HG03175 (cell line): ENCODE measurements around the gene HDAC4.

Source experiments
- ATAC-seq: cut with Tn5 transposase; IDR thresholded peaks from one replicate; pipeline ENCODE4 v1.9.1; 2021; ENCODE audit warnings: mild to moderate bottlenecking, moderate library complexity; ENCODE audit not compliant: unreplicated experiment

Gene HDAC4

GRCh38 chr2:239244625-239245024, 156.2 kb downstream of the HDAC4 start:
- no peak for ATAC-seq

DNA sequence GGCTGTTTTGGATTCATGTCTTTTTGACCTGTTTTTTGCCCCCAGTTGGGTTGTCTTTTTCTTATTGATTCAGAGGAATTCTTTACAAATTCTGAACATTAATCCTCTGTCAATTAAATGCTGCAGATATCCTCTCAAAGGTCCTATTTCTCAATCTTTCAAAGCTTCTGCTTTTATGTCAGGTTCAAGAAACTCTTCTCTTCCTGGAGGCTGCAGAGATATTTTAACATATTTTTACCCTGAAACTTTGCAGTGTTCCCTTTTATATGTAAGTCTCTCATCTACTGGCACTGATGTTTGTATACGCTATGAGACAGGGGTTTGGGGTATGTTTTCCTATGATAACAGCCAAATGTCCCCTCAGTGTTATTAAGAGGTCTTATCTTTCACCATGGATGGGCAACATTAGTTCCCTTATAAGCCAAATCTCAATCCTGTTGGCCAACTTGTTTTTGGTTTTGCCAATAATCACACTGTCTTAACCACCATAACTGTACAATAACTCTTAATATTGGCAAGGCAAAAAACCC, 159.3 kb downstream of the HDAC4 start:
- no peak for ATAC-seq

GRCh38 chr2:239240414-239240881, 160.4 kb downstream of the HDAC4 start:
- no peak for ATAC-seq

- ATAC-seq = no peak
These were observed 161.0 kb downstream of the HDAC4 start for GRCh38 chr2:239239607-239240413.

DNA sequence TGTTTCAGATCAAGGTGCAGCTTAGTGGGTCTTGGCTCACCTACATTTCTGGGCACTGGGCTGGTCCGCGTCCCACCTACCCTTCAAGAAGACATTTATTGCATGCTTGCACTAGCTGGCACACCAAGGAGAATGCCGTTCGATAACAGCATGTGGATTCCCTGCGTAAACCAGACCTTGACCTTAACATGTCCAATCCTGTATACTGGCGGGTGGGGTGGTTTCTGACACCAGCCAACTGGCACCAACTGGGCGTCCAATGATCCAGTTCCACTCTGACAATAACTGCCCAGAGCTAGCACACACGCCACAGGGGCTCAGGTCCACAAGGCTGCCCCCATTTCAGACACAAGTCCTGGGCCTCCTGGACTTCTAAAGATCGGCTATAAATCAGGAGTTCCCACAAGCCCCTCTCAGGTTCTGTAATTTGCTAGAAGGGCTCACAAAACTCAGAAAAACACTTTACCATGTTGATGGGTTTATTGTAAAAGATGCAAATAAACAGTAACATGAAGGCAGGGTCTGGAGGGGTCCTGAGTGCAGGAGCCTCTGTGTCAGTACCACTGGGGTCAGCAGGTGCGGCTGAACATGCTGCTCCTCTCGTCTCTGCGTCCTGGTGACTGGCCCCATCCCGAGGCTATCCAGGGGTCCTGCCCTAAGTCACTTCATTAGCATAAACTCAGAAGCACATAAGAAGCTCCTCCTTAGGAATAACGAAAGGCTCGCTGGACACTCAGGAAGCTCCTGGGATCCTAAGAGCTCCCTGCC, 161.8 kb downstream of the HDAC4 start:
- ATAC-seq = no peak

- no peak for ATAC-seq
These were observed 162.4 kb downstream of the HDAC4 start for GRCh38 chr2:239238381-239238780.

GRCh38 chr2:239236808-239237205, 164.0 kb downstream of the HDAC4 start:
- ATAC-seq = no peak

GRCh38 chr2:239236043-239236807, 164.6 kb downstream of the HDAC4 start:
- no peak for ATAC-seq

DNA sequence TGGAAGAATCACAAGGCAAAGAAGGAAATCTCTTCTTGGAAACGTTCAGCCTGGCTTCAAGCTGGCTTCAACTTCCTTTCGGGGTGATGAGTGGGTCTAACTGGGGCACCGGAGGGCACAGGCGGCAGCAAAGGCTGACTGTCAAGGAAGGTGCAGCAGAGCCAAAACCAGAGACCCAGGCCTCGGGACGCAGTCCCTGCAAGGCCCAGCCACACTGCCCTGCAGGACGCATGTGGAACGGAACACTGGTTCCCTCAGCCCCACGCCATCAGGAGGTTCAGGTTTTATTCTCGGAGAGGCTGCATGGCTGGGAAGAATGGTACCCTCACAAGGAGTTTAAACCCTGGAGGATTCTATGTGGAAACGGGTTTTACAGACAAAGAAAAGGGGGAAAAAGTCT, 165.5 kb downstream of the HDAC4 start:
- no peak for ATAC-seq

GRCh38 chr2:239234191-239235175, 166.3 kb downstream of the HDAC4 start:
- ATAC-seq = no peak

DNA sequence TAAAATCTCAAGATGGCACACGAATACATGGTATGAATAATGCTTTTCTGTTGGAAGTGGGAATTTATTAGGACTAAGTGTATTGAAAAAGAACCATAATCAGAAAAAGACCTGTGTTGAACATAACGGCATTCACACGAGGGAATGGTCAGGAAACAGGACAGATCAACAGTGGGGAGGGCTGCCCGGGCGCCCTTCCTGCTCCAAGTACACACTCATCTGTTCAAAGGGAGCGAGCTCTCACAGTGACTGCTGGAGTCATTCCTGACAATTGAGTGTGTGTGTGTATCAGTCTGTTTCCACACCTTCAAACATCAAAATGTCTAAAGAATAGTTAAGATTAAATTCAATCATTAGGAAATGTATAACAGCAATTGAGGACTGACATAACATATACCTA, 167.2 kb downstream of the HDAC4 start:
- ATAC-seq = no peak

DNA sequence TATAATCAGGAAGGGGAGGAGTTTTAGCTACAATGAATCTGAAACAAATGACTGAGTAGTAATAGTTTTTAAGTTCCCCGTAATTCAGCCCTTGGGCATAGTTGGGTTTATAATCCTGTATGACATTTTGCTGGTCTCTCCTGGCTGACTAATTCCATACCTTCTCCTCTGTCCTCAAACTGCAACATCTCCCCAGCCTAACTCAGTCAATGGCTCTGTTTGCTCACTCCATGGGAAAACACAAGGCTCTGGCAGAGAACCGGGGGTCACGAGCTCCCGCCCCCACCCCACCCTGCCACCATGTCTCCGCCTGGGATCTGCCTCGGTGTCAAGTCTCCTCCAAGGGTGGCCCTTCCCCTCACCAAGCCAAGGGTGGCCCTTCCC, 168.6 kb downstream of the HDAC4 start:
- no peak for ATAC-seq

DNA sequence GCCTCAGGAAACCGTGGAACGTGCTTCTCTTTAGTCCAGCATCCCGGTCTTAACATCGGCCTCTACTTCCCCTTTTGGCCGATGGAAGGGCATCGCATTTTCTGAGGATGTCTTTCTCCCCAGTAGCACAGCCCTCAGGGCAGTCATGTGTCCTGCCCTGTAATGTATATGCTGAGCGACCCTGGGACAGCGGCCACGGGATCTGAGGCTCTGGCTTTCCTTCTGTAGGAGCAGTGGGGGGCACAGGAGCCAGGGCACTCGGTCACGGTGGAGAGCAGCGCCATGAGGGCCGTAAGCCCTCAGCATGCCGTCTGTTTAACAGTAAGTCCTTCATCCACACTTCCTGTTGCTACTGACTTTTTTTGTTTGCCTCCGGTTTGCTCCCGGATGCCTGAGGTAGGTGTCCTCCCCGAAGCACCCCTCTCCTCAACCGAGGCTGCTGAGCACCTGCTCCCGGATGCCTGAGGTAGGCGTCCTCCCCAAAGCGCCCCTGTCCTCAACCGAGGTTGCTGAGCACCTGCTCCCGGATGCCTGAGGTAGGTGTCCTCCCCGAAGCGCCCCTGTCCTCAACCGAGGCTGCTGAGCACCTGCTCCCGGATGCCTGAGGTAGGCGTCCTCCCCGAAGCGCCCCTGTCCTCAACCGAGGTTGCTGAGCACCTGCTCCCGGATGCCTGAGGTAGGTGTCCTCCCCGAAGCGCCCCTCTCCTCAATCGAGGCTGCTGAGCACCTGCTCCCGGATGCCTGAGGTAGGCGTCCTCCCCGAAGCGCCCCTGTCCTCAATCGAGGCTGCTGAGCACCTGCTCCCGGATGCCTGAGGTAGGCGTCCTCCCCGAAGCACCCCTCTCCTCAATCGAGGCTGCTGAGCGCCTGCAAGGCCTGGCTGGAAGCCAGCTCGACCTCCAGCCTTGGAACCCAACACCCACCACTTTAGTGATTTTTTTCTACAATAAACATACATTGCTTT, 169.3 kb downstream of the HDAC4 start:
- no peak for ATAC-seq

- no peak for ATAC-seq
These were observed 170.3 kb downstream of the HDAC4 start for GRCh38 chr2:239230318-239231052.

DNA sequence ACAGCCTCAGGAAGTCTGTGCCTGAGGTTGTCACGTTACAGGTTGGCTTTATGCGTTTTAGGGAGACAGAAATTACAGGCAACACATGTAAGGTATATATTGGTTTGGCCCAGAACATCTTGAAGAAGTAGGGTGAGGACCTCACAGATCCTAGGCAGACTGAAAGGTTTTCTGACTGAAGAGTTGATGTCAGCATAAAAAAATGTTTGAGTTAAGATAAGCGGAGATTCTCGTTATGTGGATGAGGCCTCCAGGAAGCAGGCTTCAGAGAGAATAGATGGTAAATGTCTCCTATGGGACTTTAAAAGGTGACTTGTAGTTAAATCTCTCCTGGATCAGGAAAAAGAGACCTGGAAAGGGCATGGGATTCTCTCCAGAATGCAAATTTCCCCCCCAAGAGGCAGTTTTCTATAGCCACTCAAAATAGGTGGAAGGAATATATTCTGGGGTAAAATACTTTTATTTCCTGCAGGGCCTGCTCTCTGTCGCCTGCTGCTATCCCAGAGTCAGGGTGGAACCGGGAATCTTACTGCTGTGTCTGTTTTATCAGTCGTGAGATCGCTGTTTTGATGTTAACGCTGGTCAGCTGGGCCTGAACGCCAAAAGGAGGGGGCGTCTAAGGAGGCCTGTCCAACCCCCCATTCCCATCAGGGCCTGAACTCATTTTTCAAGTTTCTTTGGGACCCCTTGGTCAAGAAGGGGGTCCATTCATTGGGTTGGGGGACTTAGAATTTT, 171.1 kb downstream of the HDAC4 start:
- ATAC-seq = no peak

DNA sequence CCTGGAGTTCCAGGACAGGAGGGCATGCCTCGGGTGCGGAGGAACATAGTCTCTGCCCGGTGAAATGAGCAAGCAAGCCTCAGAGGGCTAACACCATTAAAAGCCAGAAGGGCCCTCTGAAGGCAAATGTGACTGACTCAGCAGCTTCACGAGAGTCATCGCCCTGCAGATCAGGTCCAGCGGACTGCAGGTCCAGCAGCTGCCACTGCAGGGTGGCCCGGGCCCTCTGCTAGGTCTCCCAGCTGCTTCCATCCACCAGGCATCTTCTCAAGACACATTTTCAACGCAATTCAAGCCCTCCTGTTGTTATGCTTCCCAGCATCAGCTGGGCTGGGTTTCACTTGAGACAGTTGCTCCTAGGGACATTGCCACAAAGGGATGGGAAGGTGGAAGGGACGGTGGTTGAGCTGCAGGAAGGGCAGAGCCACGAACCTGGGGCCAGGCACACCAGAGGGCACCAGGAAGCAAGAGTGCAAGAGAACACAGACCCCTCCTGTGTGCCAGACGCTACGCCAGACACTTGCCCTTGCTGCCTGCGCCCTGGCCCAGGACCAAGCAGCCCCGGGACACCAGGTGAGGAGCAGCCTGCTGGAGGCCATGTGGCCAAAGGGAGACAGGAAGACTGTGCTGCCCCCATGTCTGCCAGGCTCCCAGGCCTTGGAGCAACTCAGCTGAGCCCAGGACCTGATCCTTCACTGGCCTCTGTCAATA, 173.0 kb downstream of the HDAC4 start:
- ATAC-seq = no peak
